ENCODE measurements around the gene JRKL. TPM values are rescaled to one million over a fixed set of nuclear protein-coding genes. Genes with fewer than 3 reads are reported as not detected.
"Not testable (repeated sequence)": the region's sequence is repeated elsewhere in the genome, so short reads cannot be mapped to it uniquely, and the experiment has no call there.

JRKL gene
- total and polyA plus RNA-seq, 4 donors: 8.0 to 13.6 (median 11.8) TPM

DNA sequence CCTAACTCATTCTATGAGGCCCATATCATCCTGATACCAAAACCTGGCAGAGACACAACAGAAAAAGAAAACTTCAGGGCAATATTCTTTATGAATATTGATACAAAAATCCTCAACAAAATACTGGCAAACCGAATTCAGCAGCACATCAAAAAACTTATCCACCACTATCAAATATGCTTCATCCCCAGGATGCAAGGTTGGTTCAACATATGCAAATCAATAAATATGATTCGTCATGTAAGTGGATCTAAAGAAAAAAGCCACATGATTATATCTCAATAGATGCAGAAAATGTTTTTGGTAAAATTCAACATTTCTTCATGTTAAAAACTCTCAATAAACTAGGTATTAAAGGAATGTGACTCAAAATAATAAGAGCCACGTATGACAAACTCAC, 40.9 kb downstream of the JRKL start:
- H3K36me3 ChIP-seq (ENCODE audit: control insufficient read depth, insufficient read depth, low read length): no peaks in the 10 kb centered on the region
- no peak overlapping the region for H3K27ac ChIP-seq (ENCODE audit: low read depth, low read length)
- no peak overlapping the region for H3K4me3 ChIP-seq (ENCODE audit: low read depth, low read length)
- H3K4me1 ChIP-seq (ENCODE audit: control insufficient read depth, insufficient read depth, low read length): no peaks in the 10 kb centered on the region
- no peaks in the 10 kb centered on the region for H3K27me3 ChIP-seq (ENCODE audit: control insufficient read depth, insufficient read depth, low read length)
- no peaks in the 10 kb centered on the region for H3K9me3 ChIP-seq (ENCODE audit: control insufficient read depth, insufficient read depth, low read length)
- no CpG with 5 or more reads among the region's 3 CpGs for WGBS (ENCODE audit: insufficient coverage)
- DNase-seq (ENCODE audit: low read depth in 4 of 6, low spot score in 6 of 6): no peak

- H3K36me3 ChIP-seq (ENCODE audit: control insufficient read depth, insufficient read depth, low read length); H3K27ac ChIP-seq (ENCODE audit: low read depth, low read length); DNase-seq (ENCODE audit: low read depth in 4 of 6, low spot score in 6 of 6); H3K4me1 ChIP-seq (ENCODE audit: control insufficient read depth, insufficient read depth, low read length); H3K4me3 ChIP-seq (ENCODE audit: low read depth, low read length); H3K9me3 ChIP-seq (ENCODE audit: control insufficient read depth, insufficient read depth, low read length); H3K27me3 ChIP-seq (ENCODE audit: control insufficient read depth, insufficient read depth, low read length): not testable (repeated sequence)
Measured at GRCh38 chr11:96432654-96433053, 42.8 kb downstream of the JRKL start.

Small RNAs within 50 kb of the gene (small RNA-seq; reads per million reads assigned to genes)
- gene MIR1260B (ENCODE audit: low replicate concordance): not detected

Other genes starting within 250 kb of the JRKL start
- gene MAML2, start 46.8 kb upstream of the JRKL start, total RNA-seq: 10 to 100 TPM; 18.6 to 18.9 TPM
- gene MAML2, start 46.8 kb upstream of the JRKL start, polyA plus RNA-seq (ENCODE audit: insufficient read length in 2 of 2): 10 to 100 TPM; 16.7 to 25.5 TPM
- gene CCDC82, start 101 bp upstream of the JRKL start, total RNA-seq: 10 to 100 TPM; 33.9 to 58.4 TPM
- 10 to 100 TPM; 56.0 to 76.8 TPM for gene CCDC82, start 101 bp upstream of the JRKL start, polyA plus RNA-seq (ENCODE audit: insufficient read length in 2 of 2)